Caco-2 (cell line): ENCODE data around the gene CCDC169. TPM values are rescaled to one million over a fixed set of nuclear protein-coding genes. Genes with fewer than 3 reads are reported as not detected.

Source experiments
- BruUV-seq: library from RNA; stranded (reverse); fragments of 400-500 nt; replicated peaks from 2 replicates; lab custom pipeline; 2021; lab: Mats Ljungman, UMichigan
- CTCF ChIA-PET: fragments of 300-600 bp; sonication (Branson Sonifier 250); formaldehyde crosslinking; loops from one replicate; lab custom pipeline; 2022; ENCODE audit warnings: antibody characterized with exemption; lab: Charles Lee
- POLR2A ChIA-PET: fragments of 300-600 bp; sonication (Branson Sonifier 250); formaldehyde crosslinking; loops from one replicate; lab custom pipeline; 2022; ENCODE audit warnings: antibody characterized with exemption; lab: Charles Lee
- DNase-seq, 2 experiments: peaks; one replicate each; pipeline versions ENCODE4 v3.0.0 to v3.0.0-alpha.2; 2020 to 2022
- H3K27me3 ChIP-seq: replicated peaks from 2 replicates; pipeline ENCODE4 v1.6.0; 2011; ENCODE audit warnings: low read length; ENCODE audit not compliant: control insufficient read depth, insufficient read depth
- H3K36me3 ChIP-seq: 2 replicates; pipeline ENCODE4 v1.5.1; 2011; ENCODE audit warnings: low read length; ENCODE audit not compliant: control insufficient read depth, insufficient read depth
- H3K4me1 ChIP-seq: fragments of 250-450 bp; sonication (Bioruptor Pico); 2 replicates; pipeline ENCODE4 v1.5.1; 2020; ENCODE audit warnings: mild to moderate bottlenecking
- H3K4me3 ChIP-seq: 2 replicates; pipeline ENCODE4 v1.5.1; 2011; ENCODE audit warnings: low read depth, mild to moderate bottlenecking, control low read depth, low read length
- H3K9me3 ChIP-seq: fragments of 250-450 bp; sonication (Bioruptor Pico); 2 replicates; pipeline ENCODE4 v1.5.1; 2020; ENCODE audit warnings: mild to moderate bottlenecking, moderate library complexity
- H3K27ac Mint-ChIP-seq: one replicate; pipeline ENCODE4 v1.8.0; 2022; ENCODE audit warnings: mixed read lengths; ENCODE audit not compliant: unreplicated experiment
- H3K27me3 Mint-ChIP-seq: one replicate; pipeline ENCODE4 v1.8.0; 2022; ENCODE audit warnings: mixed read lengths; ENCODE audit not compliant: insufficient read depth, unreplicated experiment
- H3K36me3 Mint-ChIP-seq: one replicate; pipeline ENCODE4 v1.8.0; 2022; ENCODE audit warnings: mild to moderate bottlenecking, mixed read lengths; ENCODE audit not compliant: insufficient read depth, unreplicated experiment
- H3K4me1 Mint-ChIP-seq: one replicate; pipeline ENCODE4 v1.8.0; 2022; ENCODE audit warnings: low read depth, mixed read lengths; ENCODE audit not compliant: unreplicated experiment
- H3K4me3 Mint-ChIP-seq: one replicate; pipeline ENCODE4 v1.8.0; 2022; ENCODE audit warnings: mild to moderate bottlenecking, moderate library complexity, mixed read lengths; ENCODE audit not compliant: unreplicated experiment
- H3K9me3 Mint-ChIP-seq: one replicate; pipeline ENCODE4 v1.8.0; 2022; ENCODE audit warnings: mixed read lengths; ENCODE audit not compliant: unreplicated experiment
- intact Hi-C: fragments of 100-400 bp; cut with micrococcal nuclease; formaldehyde crosslinking; loops from one replicate; pipeline ENCODE4 v1.10.0; 2022; ENCODE audit not compliant: unreplicated experiment
- total RNA-seq: library from RNA; stranded (reverse); gene quantifications from 2 replicates; pipeline ENCODE4 v1.2.3, GENCODE V29; 2022
- TF ChIP-seq, protein P1 (sequence below), 2 experiments: fragments of 200-600 bp in 1 of 2; IDR thresholded peaks; 1 replicate in 1 of 2; 2 replicates in 1 of 2; pipeline versions ENCODE4 v1.5.1 to v1.8.0; 2011 to 2022; ENCODE audit warnings: antibody characterized with exemption in 1 of 2, control low read depth in 1 of 2, inconsistent platforms in 1 of 2, low read depth in 1 of 2, low read length in 1 of 2, mild to moderate bottlenecking in 1 of 2, moderate library complexity in 1 of 2; ENCODE audit not compliant: insufficient read depth in 1 of 2, severe bottlenecking in 1 of 2, unreplicated experiment in 1 of 2

Gene CCDC169
- total RNA-seq, 1 experiment from 2014 or later: not detected

DNA sequence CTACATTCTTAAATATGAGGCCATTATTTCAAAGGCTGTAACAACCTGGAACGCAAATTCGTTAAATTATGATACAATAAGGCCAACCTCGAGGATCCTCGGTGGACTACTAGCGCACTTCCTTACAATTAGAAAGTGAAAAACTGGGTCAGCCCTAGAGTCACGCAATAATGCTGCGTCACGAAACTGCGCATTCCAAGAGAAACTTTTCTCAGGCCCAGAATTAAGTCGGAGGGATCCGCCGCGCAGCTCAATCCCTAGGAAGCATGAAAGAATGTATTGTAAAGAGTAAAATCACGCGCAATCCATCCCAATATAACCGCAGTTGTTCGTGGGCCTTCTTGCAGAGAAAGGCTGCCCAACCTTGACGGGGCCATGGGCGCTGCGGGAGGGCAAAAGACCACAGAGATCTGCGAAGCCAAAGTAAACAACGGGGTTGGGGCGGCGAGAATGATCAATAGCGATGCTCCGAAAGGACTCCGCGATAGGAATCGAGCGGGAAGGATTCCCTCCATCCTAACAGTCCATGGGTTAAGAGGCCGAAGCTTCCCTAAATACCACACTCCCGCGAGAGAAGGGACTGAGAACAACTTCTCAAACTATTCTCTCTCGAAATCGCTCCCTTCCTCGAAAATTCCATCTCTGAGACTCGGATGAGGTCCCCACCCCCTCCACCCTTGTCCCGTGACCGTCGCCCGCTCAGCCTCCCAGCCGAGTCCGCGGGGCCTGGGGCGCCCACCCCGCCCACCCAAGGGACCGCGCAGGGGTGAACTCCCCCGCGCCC is 48.0 kb upstream of the CCDC169 start:
- peaks cover 5% of the 10 kb centered on the region for H3K9me3 Mint-ChIP-seq
- no peaks in the 10 kb centered on the region for H3K36me3 Mint-ChIP-seq
- H3K4me1 Mint-ChIP-seq: no peaks in the 10 kb centered on the region
- Histone ChIP-seq H3K4me3 (no peak overlapping the region), H3K4me1 (no peaks in the 10 kb centered on the region), H3K27me3 (no peaks in the 10 kb centered on the region), H3K36me3 (no peaks in the 10 kb centered on the region), H3K9me3 (no peaks in the 10 kb centered on the region)
- no peak for DNase-seq
- BruUV-seq: no TSS peak
- intact Hi-C loops: loop anchor here (1.0 kb wide), 1 partner anchor 50 kb away; no protein-coding TSS in a partner anchor
- no peak overlapping the region for H3K4me3 Mint-ChIP-seq
- CTCF ChIA-PET: no interaction called here
- H3K27me3 Mint-ChIP-seq: no peaks in the 10 kb centered on the region
- TF ChIP-seq, protein P1, sequence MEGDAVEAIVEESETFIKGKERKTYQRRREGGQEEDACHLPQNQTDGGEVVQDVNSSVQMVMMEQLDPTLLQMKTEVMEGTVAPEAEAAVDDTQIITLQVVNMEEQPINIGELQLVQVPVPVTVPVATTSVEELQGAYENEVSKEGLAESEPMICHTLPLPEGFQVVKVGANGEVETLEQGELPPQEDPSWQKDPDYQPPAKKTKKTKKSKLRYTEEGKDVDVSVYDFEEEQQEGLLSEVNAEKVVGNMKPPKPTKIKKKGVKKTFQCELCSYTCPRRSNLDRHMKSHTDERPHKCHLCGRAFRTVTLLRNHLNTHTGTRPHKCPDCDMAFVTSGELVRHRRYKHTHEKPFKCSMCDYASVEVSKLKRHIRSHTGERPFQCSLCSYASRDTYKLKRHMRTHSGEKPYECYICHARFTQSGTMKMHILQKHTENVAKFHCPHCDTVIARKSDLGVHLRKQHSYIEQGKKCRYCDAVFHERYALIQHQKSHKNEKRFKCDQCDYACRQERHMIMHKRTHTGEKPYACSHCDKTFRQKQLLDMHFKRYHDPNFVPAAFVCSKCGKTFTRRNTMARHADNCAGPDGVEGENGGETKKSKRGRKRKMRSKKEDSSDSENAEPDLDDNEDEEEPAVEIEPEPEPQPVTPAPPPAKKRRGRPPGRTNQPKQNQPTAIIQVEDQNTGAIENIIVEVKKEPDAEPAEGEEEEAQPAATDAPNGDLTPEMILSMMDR (IDR thresholded peaks at IDR 0.05; ENCODE audit: insufficient read depth in 1 of 2, low read depth in 1 of 2, low read length in 1 of 2, severe bottlenecking in 1 of 2, unreplicated experiment in 1 of 2): no peak
- POLR2A ChIA-PET: no interaction called here
- H3K27ac Mint-ChIP-seq: no peak overlapping the region

DNA sequence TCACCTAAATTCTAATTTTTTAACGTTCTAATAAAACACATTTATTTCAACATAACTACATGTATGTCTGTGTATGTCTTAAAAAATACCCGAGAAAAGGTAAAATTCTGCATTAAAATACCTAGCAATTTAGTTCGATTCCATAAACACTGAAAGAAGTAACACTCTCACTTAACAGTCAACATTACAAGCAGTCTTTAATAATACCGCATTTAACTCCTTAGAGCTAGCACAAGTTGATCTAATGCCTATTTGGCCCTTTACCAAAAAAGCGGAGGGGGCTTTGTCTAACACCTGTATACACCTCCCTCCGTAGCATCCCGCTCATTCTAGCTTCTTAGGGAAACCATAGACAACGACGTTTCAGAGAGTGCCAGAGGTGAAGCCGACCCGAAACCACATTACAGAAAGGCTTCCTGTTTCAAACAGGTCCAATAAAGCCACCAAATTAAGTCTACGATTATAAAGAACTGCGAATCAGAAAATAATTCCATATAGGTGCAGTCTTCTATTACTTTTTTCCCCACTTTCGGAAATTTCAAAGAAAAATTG is 47.3 kb upstream of the CCDC169 start:
- Mint-ChIP-seq H3K27me3 (no peaks in the 10 kb centered on the region), H3K36me3 (no peaks in the 10 kb centered on the region), H3K4me3 (no peak overlapping the region), H3K4me1 (no peaks in the 10 kb centered on the region), H3K9me3 (peaks cover 5% of the 10 kb centered on the region), H3K27ac (no peak overlapping the region)
- no peak for DNase-seq
- no peaks in the 10 kb centered on the region for H3K9me3 ChIP-seq
- H3K27me3 ChIP-seq: no peaks in the 10 kb centered on the region
- no peaks in the 10 kb centered on the region for H3K36me3 ChIP-seq
- TF ChIP-seq, protein P1 (IDR thresholded peaks at IDR 0.05; ENCODE audit: insufficient read depth in 1 of 2, low read depth in 1 of 2, low read length in 1 of 2, severe bottlenecking in 1 of 2, unreplicated experiment in 1 of 2): no peak
- H3K4me3 ChIP-seq: no peak overlapping the region
- ChIA-PET CTCF (no interaction called here), POLR2A (no interaction called here)
- BruUV-seq: no TSS peak
- H3K4me1 ChIP-seq: no peaks in the 10 kb centered on the region
- intact Hi-C loops: no loop called here

GRCh38 chr13:36344173-36344572 is 46.6 kb upstream of the CCDC169 start:
- Histone ChIP-seq H3K4me3 (no peak overlapping the region), H3K4me1 (no peaks in the 10 kb centered on the region), H3K9me3 (no peaks in the 10 kb centered on the region), H3K27me3 (no peaks in the 10 kb centered on the region), H3K36me3 (no peaks in the 10 kb centered on the region)
- TF ChIP-seq, protein P1 (IDR thresholded peaks at IDR 0.05; ENCODE audit: insufficient read depth in 1 of 2, low read depth in 1 of 2, low read length in 1 of 2, severe bottlenecking in 1 of 2, unreplicated experiment in 1 of 2): no peak
- ChIA-PET POLR2A (no interaction called here), CTCF (no interaction called here)
- H3K27ac Mint-ChIP-seq: no peak overlapping the region
- peaks cover 5% of the 10 kb centered on the region for H3K9me3 Mint-ChIP-seq
- no peak for DNase-seq
- BruUV-seq: no TSS peak
- intact Hi-C loops: no loop called here
- no peaks in the 10 kb centered on the region for H3K4me1 Mint-ChIP-seq
- no peaks in the 10 kb centered on the region for H3K36me3 Mint-ChIP-seq
- no peak overlapping the region for H3K4me3 Mint-ChIP-seq
- no peaks in the 10 kb centered on the region for H3K27me3 Mint-ChIP-seq
